Kidney (tissue), 14 donors: ENCODE measurements around the gene FGF8. TPM values are rescaled to one million over a fixed set of nuclear protein-coding genes. Genes with fewer than 3 reads are reported as not detected.

Experiments used
- DNase-seq, 5 donors: peaks; one replicate each; pipeline ENCODE4 v3.0.0-alpha.2; 2013 to 2020
- FAIRE-seq: peaks from 2 replicates; lab custom pipeline; 2012; peaks lifted over from hg19 to GRCh38; lab: Jason Lieb, UNC
- H3K27ac ChIP-seq, 2 donors: one replicate each; pipeline ENCODE4 v1.7.0; 2013; ENCODE audit warnings: low read depth in 2 of 2, low read length in 2 of 2, inconsistent platforms in 1 of 2
- H3K27me3 ChIP-seq: one replicate; pipeline ENCODE4 v1.7.1; 2013; ENCODE audit warnings: low read length, inconsistent platforms; ENCODE audit not compliant: control insufficient read depth, insufficient read depth
- H3K36me3 ChIP-seq, 3 donors: one replicate each; pipeline versions ENCODE4 v1.7.0 to v1.7.1; 2013; ENCODE audit warnings: low read length in 3 of 3, control low read depth in 1 of 3, inconsistent platforms in 1 of 3; ENCODE audit not compliant: insufficient read depth in 3 of 3, control insufficient read depth in 2 of 3
- H3K4me1 ChIP-seq, 3 donors: one replicate each; pipeline versions ENCODE4 v1.7.0 to v1.7.1; 2013; ENCODE audit warnings: low read length in 3 of 3, inconsistent platforms in 1 of 3, low read depth in 1 of 3; ENCODE audit not compliant: control insufficient read depth in 2 of 3, insufficient read depth in 2 of 3
- H3K4me3 ChIP-seq, 3 donors: one replicate each; pipeline versions ENCODE4 v1.7.0 to v1.8.1; 2013; ENCODE audit warnings: low read length in 3 of 3, control low read depth in 1 of 3, inconsistent platforms in 1 of 3
- H3K9ac ChIP-seq, 3 donors: one replicate each; pipeline versions ENCODE4 v1.7.0 to v1.7.1; 2013; ENCODE audit warnings: low read length in 3 of 3, control low read depth in 1 of 3, inconsistent platforms in 1 of 3
- H3K9me3 ChIP-seq, 3 donors: one replicate each; pipeline versions ENCODE4 v1.7.0 to v1.7.1; 2013; ENCODE audit warnings: low read length in 3 of 3, control low read depth in 1 of 3, inconsistent platforms in 1 of 3; ENCODE audit not compliant: control insufficient read depth in 2 of 3, insufficient read depth in 1 of 3
- CTCF ChIP-seq: IDR thresholded peaks from 3 replicates; pipeline ENCODE4 v1.5.1; 2012; ENCODE audit warnings: mild to moderate bottlenecking, moderate library complexity, borderline replicate concordance; ENCODE audit not compliant: insufficient read depth; ENCODE audit errors: extremely low read depth
- intact Hi-C: fragments of 100-400 bp; cut with DNase I; formaldehyde crosslinking; loops from one replicate; pipeline ENCODE4 v1.11.1; 2022
- polyA plus RNA-seq: library from polyadenylated mRNA; stranded (reverse); fragments of 350-450 nt; fragmentation: Illumina TruSeq; extraction: RNeasy Lipid Tissue Mini Kit (QIAGEN cat#74804); gene quantifications from one replicate; pipeline ENCODE4 v1.2.3, GENCODE V29; 2014; ENCODE audit warnings: low read depth, low replicate concordance; ENCODE audit not compliant: insufficient read depth
- total RNA-seq: library from RNA; stranded (reverse); fragmentation: NEBNext Ultra II Directional; extraction: Animal tissue kit (Norgen Biotek cat#: 25700); gene quantifications from one replicate; pipeline ENCODE4 v1.2.1, GENCODE V29; 2021
- donor health status: control.
- donor health status: control.
- donor health status: control.
- donor health status: control.
- donor health status: control.
- donor health status: DM: yes; HTN: yes; CAD: no.
- donor health status: Normal renal cell carcinoma (clear cell type).

The FGF8 gene
- total and polyA plus RNA-seq, 2 donors from 2014 or later, result not detected

DNA sequence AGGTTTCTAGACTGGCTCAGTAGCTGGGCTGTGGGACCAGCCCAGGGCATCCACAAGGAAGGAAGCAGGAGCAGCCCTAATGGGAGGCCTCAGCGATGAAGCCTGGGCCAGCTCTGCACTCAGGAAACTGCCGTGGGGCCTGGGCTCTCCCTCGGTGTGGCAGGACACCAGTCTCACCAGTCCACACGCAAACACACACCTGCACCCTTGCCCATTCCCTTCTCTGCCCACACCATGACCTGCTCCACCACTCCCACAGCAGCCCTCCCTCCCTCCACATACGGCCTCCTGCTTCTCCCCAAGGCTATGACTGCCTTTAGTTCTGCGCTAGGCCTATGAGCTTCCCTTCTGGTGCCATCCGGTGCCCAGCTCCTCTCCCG lies 7.1 kb downstream of the FGF8 start:
- Histone ChIP-seq H3K9ac (no peak overlapping the region), H3K9me3 (no peaks in the 10 kb centered on the region), H3K27ac (no peak overlapping the region), H3K4me3 (no peak overlapping the region), H3K4me1 (peaks cover 0 to 8% (median 0%) of the 10 kb centered on the region in 3 donors), H3K27me3 (peaks cover 13% of the 10 kb centered on the region), H3K36me3 (no peaks in the 10 kb centered on the region)
- FAIRE-seq, result no peak
- no peak for TF ChIP-seq CTCF
- intact Hi-C loops, result no loop called here
- DNase-seq, result no peak

DNA sequence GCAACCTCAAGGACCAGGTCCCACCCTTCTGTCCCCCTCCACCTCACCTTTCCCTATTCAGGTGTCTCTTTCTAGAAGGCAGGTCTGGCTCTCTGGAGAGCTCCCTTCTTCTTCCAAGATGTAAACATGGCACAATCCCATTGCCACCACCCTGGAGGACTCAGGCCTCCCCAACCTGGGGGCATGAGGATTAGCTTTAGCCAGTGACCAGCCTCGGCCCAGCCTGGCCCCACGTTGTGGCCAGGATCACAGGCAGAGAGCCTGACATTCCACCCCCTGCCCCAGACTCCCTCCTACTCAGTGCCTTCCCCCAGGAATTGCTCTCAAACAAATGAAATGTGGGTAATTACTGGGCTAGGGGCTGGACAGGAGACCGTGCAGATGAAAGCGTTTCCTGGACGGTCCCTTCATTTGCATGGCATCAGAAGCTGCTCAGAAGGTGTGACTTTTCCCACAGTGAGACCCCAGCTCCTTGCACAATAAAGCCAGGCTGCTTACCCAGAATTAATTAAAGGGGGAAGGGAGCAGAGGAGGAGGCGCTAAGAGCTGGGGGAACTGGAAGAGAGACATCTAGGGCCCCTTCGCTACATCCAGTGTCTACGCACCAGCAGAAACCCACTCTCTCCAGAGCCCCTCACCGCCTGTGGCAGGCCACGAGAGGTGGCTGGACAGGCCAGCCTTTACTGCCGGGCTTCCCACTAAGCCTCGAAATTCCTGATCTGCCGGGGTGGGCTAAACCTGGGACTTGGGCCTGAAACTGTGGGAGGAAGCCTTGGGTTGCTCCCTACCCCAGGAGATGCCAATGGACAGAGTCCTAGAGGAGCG lies 7.7 kb downstream of the FGF8 start:
- Histone ChIP-seq H3K9ac (no peak overlapping the region), H3K9me3 (no peaks in the 10 kb centered on the region), H3K27ac (no peak overlapping the region), H3K36me3 (no peaks in the 10 kb centered on the region), H3K27me3 (peaks cover 9% of the 10 kb centered on the region), H3K4me1 (peaks cover 0 to 8% (median 0%) of the 10 kb centered on the region in 3 donors), H3K4me3 (no peak overlapping the region)
- intact Hi-C loops, result no loop called here
- FAIRE-seq (no peak), DNase-seq (peak in 3 of 5 donors; percentile 47 to 69 (median 65))
- no peak for TF ChIP-seq CTCF

DNA sequence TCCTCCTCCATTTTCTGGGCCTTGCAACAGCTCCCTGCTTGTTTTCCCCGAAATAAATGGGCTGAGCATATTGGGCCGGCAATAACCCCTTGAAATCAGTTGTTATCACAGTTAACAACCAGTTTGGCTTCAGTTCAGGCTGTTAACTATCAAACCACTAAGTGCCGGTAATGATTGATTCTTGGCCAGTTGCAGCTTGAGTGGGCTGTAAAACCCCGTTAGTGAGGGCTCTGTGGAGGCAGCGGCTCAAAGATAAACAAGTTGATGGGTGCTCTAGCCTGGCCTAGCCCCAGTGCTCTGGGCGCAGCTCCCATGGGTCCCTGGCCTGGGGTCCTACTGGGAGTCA lies 8.3 kb downstream of the FGF8 start:
- no peak for FAIRE-seq
- TF ChIP-seq CTCF, result no peak
- Histone ChIP-seq H3K9ac (no peak overlapping the region), H3K4me3 (no peak overlapping the region), H3K36me3 (no peaks in the 10 kb centered on the region), H3K27me3 (peaks cover 4% of the 10 kb centered on the region), H3K27ac (no peak overlapping the region), H3K9me3 (no peaks in the 10 kb centered on the region), H3K4me1 (peaks cover 0 to 8% (median 0%) of the 10 kb centered on the region in 3 donors)
- peak in 1 of 5 donors; percentile 67 for DNase-seq
- intact Hi-C loops, result no loop called here
